K562 (cell line): Measurements from ENCODE around the gene ATP5F1D. TPM values are rescaled to one million over a fixed set of nuclear protein-coding genes. Genes with fewer than 3 reads are reported as not detected.

Source experiments
- ATAC-seq: fragments of 200-7000 bp; cut with Tn5 transposase; 3 replicates; pipeline ENCODE4 v1.9.1; 2020; ENCODE audit warnings: moderate library complexity
- Bru-seq: library from RNA; stranded (reverse); fragments of 400-500 nt; gene quantifications from one replicate; lab custom pipeline; 2021; lab: Mats Ljungman, UMichigan
- BruChase-seq, 2 experiments: library from RNA; stranded (reverse); fragments of 400-500 nt; gene quantifications; one replicate each; lab custom pipeline; 2021; lab: Mats Ljungman, UMichigan
- BruUV-seq: library from RNA; stranded (reverse); fragments of 400-500 nt; replicated peaks from 2 replicates; lab custom pipeline; 2021; lab: Mats Ljungman, UMichigan
- CTCF ChIA-PET: fragments of 300-600 bp; formaldehyde crosslinking; extraction: SDS; loops from one replicate; lab custom pipeline; 2021; ENCODE audit warnings: low intra/inter-chr PET ratio; lab: Yijun Ruan, JAX
- POLR2A ChIA-PET: fragments of 300-600, 350-650 bp; sonication (Branson Sonifier 250); formaldehyde crosslinking; extraction: SDS; loops from one replicate; lab custom pipeline; 2021; ENCODE audit warnings: antibody characterized with exemption, inconsistent platforms; lab: Yijun Ruan, JAX
- DNase-seq, 4 experiments: peaks; one replicate each; pipeline versions ENCODE4 v3.0.0 to v3.0.0-alpha.2; 2011 to 2018; ENCODE audit warnings: low spot score in 3 of 4, mixed read lengths in 3 of 4; ENCODE audit errors: extremely low read depth in 1 of 4
- FAIRE-seq: peaks from 2 replicates; lab custom pipeline; 2011; peaks lifted over from hg19 to GRCh38; lab: Jason Lieb, UNC
- H2AFZ ChIP-seq: 2 replicates; pipeline ENCODE4 v1.6.0; 2011; ENCODE audit warnings: low read depth, low read length, control low read depth, inconsistent platforms
- H3K27ac ChIP-seq: fragments of 200-600 bp; 3 replicates; pipeline ENCODE4 v1.8.0; 2011; ENCODE audit warnings: low read depth, mild to moderate bottlenecking, control low read depth, inconsistent platforms, low read length, moderate library complexity, mixed read lengths; ENCODE audit errors: extremely low read depth
- H3K27me3 ChIP-seq, 2 experiments: fragments of 300-600 bp in 1 of 2; 2 replicates in 1 of 2; 3 replicates in 1 of 2; pipeline versions ENCODE4 v1.6.0 to v1.8.0; 2011; ENCODE audit warnings: inconsistent platforms in 2 of 2, low read length in 2 of 2, mild to moderate bottlenecking in 1 of 2, mixed read lengths in 1 of 2, moderate library complexity in 1 of 2; ENCODE audit not compliant: control insufficient read depth in 2 of 2, insufficient read depth in 2 of 2
- H3K36me3 ChIP-seq: fragments of 300-600 bp; 3 replicates; pipeline ENCODE4 v1.8.0; 2011; ENCODE audit warnings: mild to moderate bottlenecking, low read length, inconsistent platforms; ENCODE audit not compliant: control insufficient read depth, insufficient read depth
- H3K4me1 ChIP-seq, 2 experiments: fragments of 200-600 bp in 1 of 2; replicated peaks in 1 of 2; 2 replicates in 1 of 2; 3 replicates in 1 of 2; pipeline versions ENCODE4 v1.5.1 to v1.8.0; 2011; ENCODE audit warnings: inconsistent platforms in 2 of 2, low read length in 2 of 2, mild to moderate bottlenecking in 1 of 2, mixed read lengths in 1 of 2, moderate library complexity in 1 of 2; ENCODE audit not compliant: control insufficient read depth in 2 of 2, insufficient read depth in 2 of 2
- H3K4me2 ChIP-seq: 2 replicates; pipeline ENCODE4 v1.6.1; 2011; ENCODE audit warnings: low read length, control low read depth, inconsistent platforms, mixed read lengths; ENCODE audit not compliant: insufficient read depth
- H3K4me3 ChIP-seq: fragments of 200-600 bp; sonication (generic), shearing (Covaris generic); 2 replicates; pipeline ENCODE4 v1.5.1; 2016; ENCODE audit warnings: control low read depth, inconsistent platforms
- H3K79me2 ChIP-seq: fragments of 200-600 bp; 3 replicates; pipeline ENCODE4 v1.8.0; 2011; ENCODE audit warnings: low read length, inconsistent platforms; ENCODE audit not compliant: control insufficient read depth, insufficient read depth
- H3K9ac ChIP-seq, 2 experiments: 2 replicates each; pipeline versions ENCODE4 v1.6.0 to v1.6.1; 2011; ENCODE audit warnings: low read depth in 2 of 2, low read length in 2 of 2, control low read depth in 1 of 2, inconsistent platforms in 1 of 2, mild to moderate bottlenecking in 1 of 2, mixed read lengths in 1 of 2; ENCODE audit not compliant: insufficient read depth in 1 of 2
- H3K9me1 ChIP-seq: one replicate; pipeline ENCODE4 v1.6.0; 2011; ENCODE audit warnings: inconsistent platforms, mild to moderate bottlenecking, low read length, moderate library complexity; ENCODE audit not compliant: control insufficient read depth, insufficient read depth
- H3K9me3 ChIP-seq: replicated peaks from 2 replicates; pipeline ENCODE4 v1.5.1; 2011; ENCODE audit warnings: low read depth, low read length, inconsistent platforms; ENCODE audit not compliant: control insufficient read depth, insufficient read depth
- H4K20me1 ChIP-seq: replicated peaks from 2 replicates; pipeline ENCODE4 v1.6.1; 2011; ENCODE audit warnings: low read length, inconsistent platforms, mixed read lengths; ENCODE audit not compliant: control insufficient read depth, insufficient read depth
- ETS1 ChIP-seq: conservative IDR thresholded peaks from 2 replicates; pipeline ENCODE4 v1.6.1; 2011; ENCODE audit warnings: low read depth, mild to moderate bottlenecking, low read length; ENCODE audit not compliant: control insufficient read depth
- FOXK1 ChIP-seq: sonication (generic); formaldehyde crosslinking; IDR thresholded peaks from 2 replicates; pipeline ENCODE4 v1.8.0; 2022; ENCODE audit warnings: missing genetic modification reagents, mild to moderate bottlenecking, borderline replicate concordance
- HNRNPK ChIP-seq: fragments of 200-400 bp; formaldehyde crosslinking; IDR thresholded peaks from one replicate; pipeline ENCODE4 v1.6.1; 2018; ENCODE audit warnings: mild to moderate bottlenecking, low read depth, low read length; ENCODE audit not compliant: poor library complexity, severe bottlenecking
- PHF8 ChIP-seq: fragments of 200-600 bp; sonication (generic); IDR thresholded peaks from 2 replicates; pipeline ENCODE4 v1.6.1; 2012; ENCODE audit warnings: mixed run types, mild to moderate bottlenecking, inconsistent platforms, low read length, moderate library complexity, borderline replicate concordance
- SREBF1 ChIP-seq: fragments of 150-350 bp; IDR thresholded peaks from 2 replicates; pipeline ENCODE4 v1.6.1; 2014; ENCODE audit warnings: antibody characterized with exemption, low read depth, low read length, borderline replicate concordance
- ZBTB43 ChIP-seq: sonication (generic); formaldehyde crosslinking; IDR thresholded peaks from 2 replicates; pipeline ENCODE4 v1.8.0; 2023; ENCODE audit warnings: mild to moderate bottlenecking, missing genetic modification reagents
- ZC3H11A ChIP-seq: IDR thresholded peaks from 2 replicates; pipeline ENCODE4 v1.6.1; 2012; ENCODE audit warnings: low read depth, low read length, improper control_type of control experiment
- ZNF146 ChIP-seq: IDR thresholded peaks from one replicate; pipeline ENCODE4 v1.6.1; 2018; ENCODE audit warnings: missing compliant biosample characterization; ENCODE audit not compliant: unreplicated experiment
- ZNF347 ChIP-seq: fragments of 450-650 bp; formaldehyde crosslinking; IDR thresholded peaks from 2 replicates; pipeline ENCODE4 v1.4.0; 2020; ENCODE audit warnings: low read depth, mild to moderate bottlenecking, moderate library complexity
- ZNF79 ChIP-seq: fragments of 250-450 bp; sonication (Bioruptor Pico); IDR thresholded peaks from 2 replicates; pipeline ENCODE4 v1.4.0; 2020; ENCODE audit warnings: low read depth, mild to moderate bottlenecking, moderate library complexity
- WGBS: fragments of 100-300 bp; shearing (Covaris generic); methylation state at CpG from one replicate; pipeline ENCODE4 v1.1.6; 2016; ENCODE audit warnings: low coverage, mixed read lengths; ENCODE audit not compliant: insufficient coverage; ENCODE audit errors: missing lambda C conversion rate; 5-methylcytosine and 5-hydroxymethylcytosine counted together
- in situ Hi-C: fragments of 300-500 bp; cut with MboI; formaldehyde crosslinking; loops from 4 replicates; pipeline ENCODE4 v1.15.0; 2018; ENCODE audit warnings: inconsistent platforms, mixed read lengths
- intact Hi-C: fragments of 100-400 bp; cut with micrococcal nuclease; formaldehyde crosslinking; loops from 2 replicates; pipeline ENCODE4 v1.14.2; 2022
- long read RNA-seq, 3 experiments: library from polyadenylated mRNA in 2 of 3; library from RNA in 1 of 3; unstranded in 2 of 3; stranded (forward) in 1 of 3; transcript quantifications; one replicate each; pipeline ENCODE4 v2.0.0, GENCODE V29; 2019 to 2022
- polyA minus RNA-seq, 3 experiments: library from RNA; depleted of rRNA, polyadenylated mRNA; stranded (reverse); fragments of >200 nt; gene quantifications; 2 replicates each; pipeline ENCODE4 v1.2.3, GENCODE V29; 2011
- polyA plus RNA-seq, 8 experiments: library from polyadenylated mRNA; depleted of rRNA in 4 of 8; stranded (reverse) in 5 of 8; unstranded in 3 of 8; fragments of >200 nt; fragmentation: Nextera tagmentation in 2 of 8; fragmentation: Illumina TruSeq in 1 of 8; extraction: Ambion mirVana in 2 of 8; extraction: Trizol in 1 of 8; gene quantifications; 2 replicates each; pipeline versions ENCODE4 v1.2.1 to v1.2.3, GENCODE V29; 2011 to 2014; ENCODE audit warnings: inconsistent platforms in 1 of 8, missing spikeins in 1 of 8
- total RNA-seq, 7 experiments: library from RNA; depleted of rRNA in 6 of 7; stranded (reverse); fragments of >200 nt in 6 of 7; fragmentation: Illumina TruSeq in 2 of 7; extraction: Trizol in 2 of 7; gene quantifications; 2 replicates each; pipeline versions ENCODE4 v1.2.1 to v1.2.3, GENCODE V29; 2011 to 2021; ENCODE audit warnings: low replicate concordance in 1 of 7

Gene ATP5F1D
- 42.1 and 110 TPM in 2 replicates for total RNA-seq (2011; cell fraction: chromatin; rRNA removed; ENCODE audit: low replicate concordance)
- 116 and 129 TPM in 2 replicates for total RNA-seq (2011; cell fraction: nucleolus; rRNA removed)
- 74.0 and 85.6 TPM in 2 replicates for total RNA-seq (2011; cell fraction: nucleoplasm; rRNA removed)
- 135 and 145 TPM in 2 replicates for total RNA-seq (2014; rRNA removed)
- 3.9 and 4.6 TPM in 2 replicates for total RNA-seq (2014; rRNA removed; fragmentation: Illumina TruSeq; extraction: Trizol)
- total RNA-seq (2015; rRNA removed; fragmentation: Illumina TruSeq; extraction: Trizol) = 65.2 and 73.0 TPM in 2 replicates
- total RNA-seq (2021) = 409 and 434 TPM in 2 replicates
- 36.8 and 58.7 TPM in 2 replicates for polyA plus RNA-seq (2011; rRNA removed)
- 119 and 471 TPM in 2 replicates for polyA plus RNA-seq (2011; cell fraction: cytosol; rRNA removed)
- polyA plus RNA-seq (2011; cell fraction: nucleus; rRNA removed) = 90.5 and 137 TPM in 2 replicates
- 278 and 318 TPM in 2 replicates for polyA plus RNA-seq (2012)
- polyA plus RNA-seq (2014; fragmentation: Illumina TruSeq; extraction: Trizol) = 18.7 and 106 TPM in 2 replicates
- polyA plus RNA-seq (2014; fragmentation: Nextera tagmentation; extraction: Ambion mirVana) = 10 to 100 TPM in 1 of 2 experiments, 1 to 10 TPM in 1; 9.7 to 23.3 TPM
- 233 and 236 TPM in 2 replicates for polyA plus RNA-seq (2014; rRNA removed)
- polyA minus RNA-seq (2011; rRNA and poly(A)+ RNA removed) = 16.5 and 29.9 TPM in 2 replicates
- 115 and 175 TPM in 2 replicates for polyA minus RNA-seq (2011; cell fraction: cytosol; rRNA and poly(A)+ RNA removed)
- 28.8 and 35.8 TPM in 2 replicates for polyA minus RNA-seq (2011; cell fraction: nucleus; rRNA and poly(A)+ RNA removed)
- Bru-seq, nascent RNA = percentile 89 among the genes with signal in this experiment
- BruChase-seq, experiment 1, labeled RNA remaining after a 2-hour chase = percentile 87 among the genes with signal in this experiment
- percentile 88 among the genes with signal in this experiment for BruChase-seq, experiment 2, labeled RNA remaining after a 6-hour chase
- long read RNA-seq, experiment 1, transcript ATP5F1D-201 (4 exons, 997 nt) = minor isoform, 296 of 835 reads
- long read RNA-seq, experiment 1, transcript ATP5F1D-205 (4 exons, 1,144 nt) = minor isoform, 16 of 835 reads
- long read RNA-seq, experiment 1, transcript ATP5F1D-209 (3 exons, 343 nt) = minor isoform, 53 of 835 reads
- long read RNA-seq, experiment 1, transcript ATP5F1D-202 (5 exons, 704 nt) = major isoform, 364 of 835 reads
- long read RNA-seq, experiment 1, partial matches to known transcripts = 78 of 835 reads
- long read RNA-seq, experiment 1, other reads (novel, unspliced or antisense) = 11 of 835 reads
- long read RNA-seq, experiment 2, transcript ATP5F1D-201 (4 exons, 997 nt) = minor isoform, 164 of 537 reads
- long read RNA-seq, experiment 2, transcript ATP5F1D-203 (3 exons, 1,393 nt) = minor isoform, 9 of 537 reads
- long read RNA-seq, experiment 2, transcript ATP5F1D-204 (2 exons, 640 nt) = minor isoform, 10 of 537 reads
- long read RNA-seq, experiment 2, transcript ATP5F1D-202 (5 exons, 704 nt) = major isoform, 276 of 537 reads
- long read RNA-seq, experiment 2, partial matches to known transcripts = 47 of 537 reads
- long read RNA-seq, experiment 2, other reads (novel, unspliced or antisense) = 19 of 537 reads
- long read RNA-seq, experiment 3, transcript ATP5F1D-202 (5 exons, 704 nt) = major isoform, 255 of 430 reads
- long read RNA-seq, experiment 3, transcript ATP5F1D-201 (4 exons, 997 nt) = minor isoform, 153 of 430 reads
- long read RNA-seq, experiment 3, partial matches to known transcripts = 3 of 430 reads
- long read RNA-seq, experiment 3, other reads (novel, unspliced or antisense) = 12 of 430 reads

DNA sequence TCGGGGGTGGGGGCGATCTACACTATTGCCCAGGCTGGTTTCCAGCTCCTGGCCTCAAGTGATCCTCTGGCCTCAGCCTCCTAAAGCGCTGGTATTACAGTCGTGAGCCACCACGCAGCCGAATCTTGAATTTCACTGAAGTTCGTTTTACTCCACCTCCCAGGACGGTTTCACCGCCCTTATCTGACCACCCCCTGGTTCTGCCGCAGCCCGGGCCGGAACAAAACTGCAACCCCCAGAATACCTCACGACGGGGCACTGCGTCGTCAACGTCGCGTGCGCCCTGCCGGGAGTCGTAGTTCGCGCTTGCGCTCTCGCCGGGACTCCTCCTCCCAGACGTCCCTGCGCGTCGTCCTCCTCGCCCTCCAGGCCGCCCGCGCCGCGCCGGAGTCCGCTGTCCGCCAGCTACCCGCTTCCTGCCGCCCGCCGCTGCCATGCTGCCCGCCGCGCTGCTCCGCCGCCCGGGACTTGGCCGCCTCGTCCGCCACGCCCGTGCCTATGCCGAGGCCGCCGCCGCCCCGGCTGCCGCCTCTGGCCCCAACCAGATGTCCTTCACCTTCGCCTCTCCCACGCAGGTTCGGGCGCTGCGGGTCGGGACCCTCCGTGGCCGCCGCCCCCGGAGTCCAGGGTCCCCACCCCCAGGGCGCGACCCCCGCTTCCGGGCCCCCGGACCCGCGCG, at the start of gene ATP5F1D:
Gene ATP5F1D (plus strand): TSS at position 335 of the 679 bp plus-strand sequence. CDS start 100 bp downstream, at position 435.
- ATAC-seq (peak; percentile 73), FAIRE-seq (peak; percentile 98), DNase-seq (peak; percentile 74 to 98 (median 86))
- peak within 1 kb of the TSS; percentile 89 for H3K27ac ChIP-seq
- H3K9me3 ChIP-seq = no peaks in the 10 kb centered on the region
- in situ Hi-C loops = loop anchor here (5.0 to 25.0 kb wide), 2 partner anchors 319 to 479 kb away; partner anchors contain the start of gene MISP
- peaks cover 4% of the 10 kb centered on the region for H3K9me1 ChIP-seq
- peak within 1 kb of the TSS; percentile 96 for H3K4me2 ChIP-seq
- peak within 1 kb of the TSS; percentile 100 for H3K4me3 ChIP-seq
- H4K20me1 ChIP-seq = 0 out of 2 replicates have a peak, but pooled peaks cover 5% of the 10 kb centered on the region
- peaks cover 49 to 98% of the 10 kb centered on the region in 2 experiments for H3K4me1 ChIP-seq
- under 1% methylated on average over 61 of the region's 79 CpGs for WGBS
- H3K27me3 ChIP-seq = no peaks in the 10 kb centered on the region
- H3K36me3 ChIP-seq = peaks cover 38% of the 10 kb centered on the region; the same call in 2 of the 3 replicates
- ChIA-PET CTCF (interaction anchor here (3.1 to 4.8 kb wide), 3 partner anchors 26 to 320 kb away, joined by 21 to 51 read pairs (median 29); no protein-coding TSS in a partner anchor), POLR2A (interaction anchor here (0.6 to 5.6 kb wide), 7 partner anchors 10 to 751 kb away, joined by 3 to 90 read pairs (median 3); partner anchors contain the start of gene CIRBP)
- intact Hi-C loops = loop anchor here (2.0 to 5.0 kb wide), 2 partner anchors 129 to 379 kb away; no protein-coding TSS in a partner anchor
- H3K9ac ChIP-seq = peak within 1 kb of the TSS; percentile 86 to 98
- H3K79me2 ChIP-seq = peaks cover 50% of the 10 kb centered on the region
- H2AFZ ChIP-seq = peak within 1 kb of the TSS; percentile 69
- BruUV-seq = no TSS peak
- TF ChIP-seq PHF8 (peak; percentile 68; the same call in 1 of the 2 replicates), ZC3H11A (no peak), ZBTB43 (CRISPR knock-in tag) (no peak), ZNF347 (CRISPR knock-in tag) (no peak), SREBF1 (peak; percentile 88; the same call in 1 of the 2 replicates), ETS1 (peak; percentile 99), HNRNPK (no peak), FOXK1 (CRISPR knock-in tag) (no peak), ZNF79 (CRISPR knock-in tag) (no peak), ZNF146 (CRISPR knock-in tag) (no peak)
